ENCODE measurements around the gene STMN3. TPM values are rescaled to one million over a fixed set of nuclear protein-coding genes. Genes with fewer than 3 reads are reported as not detected.

STMN3 gene
- total RNA-seq, 4 donors from 2014 or later: 9.2 to 30.5 (median 20.9) TPM

- Histone ChIP-seq H3K27ac (peak overlapping the region; percentile 82 to 84), H3K9me3 (no peaks in the 10 kb centered on the region), H3K4me1 (peaks cover 5 to 6% of the 10 kb centered on the region in 2 donors), H3K36me3 (no peaks in the 10 kb centered on the region), H3K27me3 (no peaks in the 10 kb centered on the region), H3K4me3 (peak overlapping the region; percentile 57 to 70)
- TF ChIP-seq, protein P1, sequence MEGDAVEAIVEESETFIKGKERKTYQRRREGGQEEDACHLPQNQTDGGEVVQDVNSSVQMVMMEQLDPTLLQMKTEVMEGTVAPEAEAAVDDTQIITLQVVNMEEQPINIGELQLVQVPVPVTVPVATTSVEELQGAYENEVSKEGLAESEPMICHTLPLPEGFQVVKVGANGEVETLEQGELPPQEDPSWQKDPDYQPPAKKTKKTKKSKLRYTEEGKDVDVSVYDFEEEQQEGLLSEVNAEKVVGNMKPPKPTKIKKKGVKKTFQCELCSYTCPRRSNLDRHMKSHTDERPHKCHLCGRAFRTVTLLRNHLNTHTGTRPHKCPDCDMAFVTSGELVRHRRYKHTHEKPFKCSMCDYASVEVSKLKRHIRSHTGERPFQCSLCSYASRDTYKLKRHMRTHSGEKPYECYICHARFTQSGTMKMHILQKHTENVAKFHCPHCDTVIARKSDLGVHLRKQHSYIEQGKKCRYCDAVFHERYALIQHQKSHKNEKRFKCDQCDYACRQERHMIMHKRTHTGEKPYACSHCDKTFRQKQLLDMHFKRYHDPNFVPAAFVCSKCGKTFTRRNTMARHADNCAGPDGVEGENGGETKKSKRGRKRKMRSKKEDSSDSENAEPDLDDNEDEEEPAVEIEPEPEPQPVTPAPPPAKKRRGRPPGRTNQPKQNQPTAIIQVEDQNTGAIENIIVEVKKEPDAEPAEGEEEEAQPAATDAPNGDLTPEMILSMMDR (IDR thresholded peaks at IDR 0.05): no peak
- TF ChIP-seq POLR2A (IDR thresholded peaks at IDR 0.05): no peak
- DNase-seq: no peak
- intact Hi-C loops (cut with DNase I; ENCODE audit: low total_unique reads): no loop called here
Measured at GRCh38 chr20:63658749-63659187, 5.5 kb upstream of the STMN3 start.

- peak within 1 kb of the TSS; percentile 57 to 70 for H3K4me3 ChIP-seq
- H3K4me1 ChIP-seq: peaks cover 5 to 6% of the 10 kb centered on the region in 2 donors
- H3K27ac ChIP-seq: peak within 1 kb of the TSS; percentile 82 to 84
- intact Hi-C loops (cut with DNase I; ENCODE audit: low total_unique reads): no loop called here
- DNase-seq: peak; percentile 89 to 92
- TF ChIP-seq, protein P1 (IDR thresholded peaks at IDR 0.05): peak in 1 of 4 experiments; percentile 17
- peak in 1 of 2 donors; percentile 56 for TF ChIP-seq POLR2A (IDR thresholded peaks at IDR 0.05)
- no peaks in the 10 kb centered on the region for H3K36me3 ChIP-seq
- H3K9me3 ChIP-seq: no peaks in the 10 kb centered on the region
- H3K27me3 ChIP-seq: no peaks in the 10 kb centered on the region
Measured at GRCh38 chr20:63657937-63658748, 4.9 kb upstream of the STMN3 start, which contains the start of gene RTEL1. Gene RTEL1 (plus strand): TSS chr20:63658312. CDS start chr20:63659403, 1,091 bp downstream.

DNA sequence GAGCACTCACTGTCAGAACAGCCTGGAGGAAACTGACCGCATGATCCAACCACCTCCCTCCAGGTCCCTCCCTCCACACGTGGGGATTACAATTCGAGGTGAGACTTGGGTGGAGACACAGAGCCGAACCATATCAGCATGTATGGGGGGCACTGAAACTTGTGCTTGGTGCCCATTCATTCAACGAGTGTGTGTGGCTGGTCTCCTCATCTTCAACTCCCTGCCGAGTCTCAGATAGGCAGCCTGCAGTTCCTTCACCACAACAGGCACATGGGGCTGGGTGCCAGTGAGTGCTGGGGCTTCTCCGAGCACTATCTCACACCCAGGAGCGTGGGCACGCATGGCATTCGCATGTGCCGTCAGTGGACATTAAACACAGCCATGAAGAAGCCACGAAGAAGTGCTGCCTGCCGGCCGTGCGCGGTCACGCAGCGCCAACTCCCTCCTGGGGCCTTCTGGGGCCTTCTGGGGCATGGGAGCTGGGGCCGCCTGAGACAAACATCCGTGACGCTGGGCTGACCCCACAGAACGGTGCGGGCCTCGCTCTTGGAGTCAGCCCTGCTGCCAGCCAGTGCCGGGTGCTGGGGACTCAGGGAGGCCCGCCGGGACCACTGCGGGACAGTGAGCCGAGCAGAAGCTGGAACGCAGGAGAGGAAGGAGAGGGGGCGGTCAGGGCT lies 4.2 kb upstream of the STMN3 start:
- intact Hi-C loops (cut with DNase I; ENCODE audit: low total_unique reads): no loop called here
- H3K27ac ChIP-seq: peak overlapping the region; percentile 82 to 84
- no peak for TF ChIP-seq POLR2A (IDR thresholded peaks at IDR 0.05)
- TF ChIP-seq, protein P1 (IDR thresholded peaks at IDR 0.05): no peak
- peak overlapping the region; percentile 57 to 70 for H3K4me3 ChIP-seq
- H3K36me3 ChIP-seq: no peaks in the 10 kb centered on the region
- peaks cover 5 to 6% of the 10 kb centered on the region in 2 donors for H3K4me1 ChIP-seq
- DNase-seq: peak in 1 of 2 donors; percentile 31
- no peaks in the 10 kb centered on the region for H3K9me3 ChIP-seq
- no peaks in the 10 kb centered on the region for H3K27me3 ChIP-seq

DNA sequence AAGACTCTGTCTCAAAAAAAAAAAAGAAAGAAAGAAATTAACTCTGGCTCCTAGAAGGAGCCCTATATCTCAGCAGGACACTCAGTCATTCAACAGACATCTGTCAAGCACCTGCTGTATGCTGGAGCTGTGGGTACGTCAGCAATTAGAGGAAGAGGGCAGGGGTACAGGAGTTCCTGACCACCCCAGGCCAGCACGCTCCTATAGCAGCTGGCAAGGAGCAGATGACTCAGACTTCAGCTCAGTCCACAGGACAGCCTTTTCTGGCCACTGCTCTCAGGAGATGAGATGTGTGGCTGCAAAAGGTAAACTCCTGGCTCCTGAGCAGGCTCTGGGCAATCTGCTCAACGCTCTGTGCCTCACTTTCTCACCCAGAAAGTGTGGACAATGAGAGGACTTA lies 3.2 kb upstream of the STMN3 start:
- Histone ChIP-seq H3K27ac (no peak overlapping the region), H3K36me3 (no peaks in the 10 kb centered on the region), H3K9me3 (no peaks in the 10 kb centered on the region), H3K4me1 (peaks cover 6 to 11% of the 10 kb centered on the region in 2 donors), H3K27me3 (no peaks in the 10 kb centered on the region), H3K4me3 (no peak overlapping the region)
- TF ChIP-seq POLR2A (IDR thresholded peaks at IDR 0.05): no peak
- TF ChIP-seq, protein P1 (IDR thresholded peaks at IDR 0.05): no peak
- intact Hi-C loops (cut with DNase I; ENCODE audit: low total_unique reads): no loop called here
- DNase-seq: no peak

DNA sequence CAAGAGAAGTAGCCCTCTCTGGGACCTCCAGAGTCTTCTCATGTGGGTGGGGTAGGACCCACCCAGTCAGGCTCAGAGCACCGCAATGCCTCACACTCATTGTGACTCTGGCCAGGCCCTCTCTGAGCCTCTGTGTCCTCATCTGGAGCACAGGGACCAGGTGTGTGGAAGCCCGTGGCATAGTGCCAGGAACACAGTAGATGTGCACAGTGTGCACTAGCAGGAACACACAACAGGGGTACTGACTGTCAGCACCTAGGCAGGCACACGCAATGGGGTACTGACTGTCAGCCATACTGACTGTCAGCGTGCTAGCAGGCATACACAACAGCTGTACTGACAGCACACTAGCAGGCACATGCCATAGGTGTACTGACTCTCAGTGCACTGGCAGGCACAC lies 2.0 kb upstream of the STMN3 start:
- no peak for DNase-seq
- no peak overlapping the region for H3K4me3 ChIP-seq
- no peaks in the 10 kb centered on the region for H3K9me3 ChIP-seq
- intact Hi-C loops (cut with DNase I; ENCODE audit: low total_unique reads): no loop called here
- H3K27ac ChIP-seq: no peak overlapping the region
- H3K4me1 ChIP-seq: peaks cover 6 to 14% of the 10 kb centered on the region in 2 donors
- no peaks in the 10 kb centered on the region for H3K27me3 ChIP-seq
- TF ChIP-seq, protein P1 (IDR thresholded peaks at IDR 0.05): no peak
- no peak for TF ChIP-seq POLR2A (IDR thresholded peaks at IDR 0.05)
- H3K36me3 ChIP-seq: no peaks in the 10 kb centered on the region

All from uterus (tissue), 4 donors.